A673 (cell line): ENCODE data around the gene RNF113B. TPM values are rescaled to one million over a fixed set of nuclear protein-coding genes. Genes with fewer than 3 reads are reported as not detected.
A peak's percentile ranks its signal among the peaks of the same experiment; 100 is the strongest.

Experiments
- BruUV-seq: library from RNA; stranded (reverse); fragments of 400-500 nt; replicated peaks from 2 replicates; lab custom pipeline; 2021; lab: Mats Ljungman, UMichigan
- CTCF ChIA-PET: fragments of 300-600 bp; sonication (Branson Sonifier 250); formaldehyde crosslinking; loops from one replicate; lab custom pipeline; 2022; ENCODE audit warnings: antibody characterized with exemption; lab: Charles Lee
- POLR2A ChIA-PET: fragments of 300-600 bp; sonication (Branson Sonifier 250); formaldehyde crosslinking; loops from one replicate; lab custom pipeline; 2022; ENCODE audit warnings: antibody characterized with exemption; ENCODE audit not compliant: low non-redundant PET; lab: Charles Lee
- DNase-seq: peaks from one replicate; pipeline ENCODE4 v3.0.0-alpha.2; 2015; ENCODE audit warnings: low spot score
- H3K27ac ChIP-seq: fragments of 200-600 bp; sonication (generic); 2 replicates; pipeline ENCODE4 v1.5.1; 2016; ENCODE audit warnings: mixed run types, low read depth, mild to moderate bottlenecking, mixed read lengths, antibody characterized with exemption, low read length; ENCODE audit not compliant: poor library complexity, severe bottlenecking
- H3K27me3 ChIP-seq: fragments of 200-600 bp; sonication (generic); replicated peaks from 2 replicates; pipeline ENCODE4 v1.6.1; 2017; ENCODE audit warnings: mixed run types, low read depth, mild to moderate bottlenecking, mixed read lengths, antibody characterized with exemption, low read length; ENCODE audit not compliant: insufficient read depth, poor library complexity
- H3K36me3 ChIP-seq: fragments of 200-600 bp; sonication (generic); 2 replicates; pipeline ENCODE4 v1.6.1; 2016; ENCODE audit warnings: mixed run types, mild to moderate bottlenecking, mixed read lengths, antibody characterized with exemption, low read length; ENCODE audit not compliant: insufficient read depth, poor library complexity, severe bottlenecking
- H3K4me1 ChIP-seq: fragments of 200-600 bp; sonication (generic); 2 replicates; pipeline ENCODE4 v1.6.1; 2017; ENCODE audit warnings: mixed run types, mild to moderate bottlenecking, mixed read lengths, antibody characterized with exemption, low read length; ENCODE audit not compliant: insufficient read depth, poor library complexity, severe bottlenecking
- H3K4me3 ChIP-seq: fragments of 200-600 bp; sonication (generic); 2 replicates; pipeline ENCODE4 v1.5.1; 2016; ENCODE audit warnings: low read depth, mixed run types, mild to moderate bottlenecking, mixed read lengths, low read length; ENCODE audit not compliant: poor library complexity, severe bottlenecking
- H3K9me3 ChIP-seq: fragments of 200-600 bp; sonication (generic); 2 replicates; pipeline ENCODE4 v1.6.1; 2016; ENCODE audit warnings: mixed run types, low read depth, mild to moderate bottlenecking, mixed read lengths, antibody characterized with exemption, low read length; ENCODE audit not compliant: poor library complexity, severe bottlenecking
- CTCF ChIP-seq: fragments of 300-800, 200-600 bp; sonication (generic); conservative IDR thresholded peaks from 2 replicates; pipeline ENCODE4 v1.5.1; 2017; ENCODE audit warnings: low read depth, mild to moderate bottlenecking, antibody characterized with exemption, low read length, moderate library complexity, mixed read lengths
- EZH2 ChIP-seq: fragments of 200-600 bp; sonication (generic); IDR thresholded peaks from 2 replicates; pipeline ENCODE4 v1.6.1; 2017; ENCODE audit warnings: borderline replicate concordance, low read depth, mild to moderate bottlenecking, mixed read lengths, antibody characterized with exemption, low read length; ENCODE audit not compliant: poor library complexity, severe bottlenecking
- intact Hi-C: fragments of 100-400 bp; cut with micrococcal nuclease; formaldehyde crosslinking; loops from one replicate; pipeline ENCODE4 v1.10.0; 2022; ENCODE audit not compliant: unreplicated experiment
- total RNA-seq: library from RNA; stranded (reverse); gene quantifications from 2 replicates; pipeline ENCODE4 v1.2.3, GENCODE V29; 2021

Gene RNF113B
- total RNA-seq, 1 experiment from 2014 or later, result not detected

GRCh38 chr13:98190889-98191444 is 13.9 kb upstream of the RNF113B start:
- Histone ChIP-seq H3K4me1 (peaks cover 31% of the 10 kb centered on the region), H3K4me3 (no peak overlapping the region), H3K9me3 (no peaks in the 10 kb centered on the region), H3K27me3 (no peaks in the 10 kb centered on the region), H3K36me3 (no peaks in the 10 kb centered on the region), H3K27ac (no peak overlapping the region)
- BruUV-seq, result no TSS peak
- ChIA-PET CTCF (no interaction called here), POLR2A (interaction anchor here (0.6 kb wide), 1 partner anchor 393 kb away, joined by 11 read pairs; no protein-coding TSS in a partner anchor)
- TF ChIP-seq CTCF, result no peak
- no peak for DNase-seq
- intact Hi-C loops, result no loop called here

- no peaks in the 10 kb centered on the region for H3K36me3 ChIP-seq
- no peak overlapping the region for H3K4me3 ChIP-seq
- BruUV-seq, result no TSS peak
- intact Hi-C loops, result no loop called here
- TF ChIP-seq EZH2 (no peak), CTCF (no peak)
- peaks cover 31% of the 10 kb centered on the region for H3K4me1 ChIP-seq
- peak overlapping the region; percentile 7 for H3K27ac ChIP-seq
- POLR2A ChIA-PET, result no interaction called here
- peak; percentile 37 for DNase-seq
- no peaks in the 10 kb centered on the region for H3K9me3 ChIP-seq
- CTCF ChIA-PET, result no interaction called here
- no peaks in the 10 kb centered on the region for H3K27me3 ChIP-seq
These were observed 12.9 kb upstream of the RNF113B start for GRCh38 chr13:98189841-98190505.

DNA sequence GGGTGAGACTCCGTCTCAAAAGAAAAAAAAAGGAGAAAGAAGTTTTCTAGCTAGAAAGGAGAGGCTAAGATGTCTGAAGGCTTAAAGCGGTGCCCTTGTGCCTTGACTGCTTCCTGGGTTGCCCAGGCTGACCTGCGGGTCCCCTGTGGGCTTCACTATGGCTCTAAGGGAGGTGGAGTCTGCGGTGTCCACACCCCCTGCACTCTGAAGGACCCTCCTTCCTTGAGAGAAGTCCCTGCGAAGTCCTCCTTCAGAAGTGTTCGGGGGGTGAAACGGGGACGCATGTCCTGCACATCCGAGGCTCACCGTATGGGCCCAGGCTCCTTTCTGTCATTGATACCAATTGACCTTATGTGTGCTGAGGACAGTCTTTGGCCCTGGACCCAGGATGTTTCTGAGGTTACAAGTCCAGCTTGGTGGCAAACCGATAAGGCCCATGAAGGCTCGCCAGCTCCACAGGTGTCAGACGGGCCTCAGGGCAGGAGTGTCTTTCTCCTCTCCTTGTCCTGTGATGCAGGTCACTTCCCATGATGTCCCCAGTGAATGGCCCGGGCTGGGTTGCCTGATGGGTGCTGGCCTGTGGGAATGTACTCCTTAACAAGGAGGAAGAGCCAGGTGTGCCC is 11.6 kb upstream of the RNF113B start:
- no peak overlapping the region for H3K27ac ChIP-seq
- POLR2A ChIA-PET, result interaction anchor here (0.5 kb wide), 1 partner anchor 336 kb away, joined by 5 read pairs; no protein-coding TSS in a partner anchor
- no TSS peak for BruUV-seq

More for the DNA sequence above, 11.6 kb upstream of the RNF113B start:
- TF ChIP-seq CTCF, result no peak
- no peak for TF ChIP-seq EZH2
- intact Hi-C loops, result no loop called here
- no peak for DNase-seq
- Histone ChIP-seq H3K4me3 (no peak overlapping the region), H3K36me3 (no peaks in the 10 kb centered on the region), H3K9me3 (no peaks in the 10 kb centered on the region), H3K4me1 (peaks cover 31% of the 10 kb centered on the region), H3K27me3 (no peaks in the 10 kb centered on the region)
- CTCF ChIA-PET, result no interaction called here
